GM23248 (cell line): ENCODE data around the gene FAM229A.

Experiments used
- EZH2 ChIP-seq: fragments of 200-600 bp; sonication (generic); IDR thresholded peaks from 2 replicates; pipeline ENCODE4 v1.6.1; 2018; ENCODE audit warnings: antibody characterized with exemption, mild to moderate bottlenecking; ENCODE audit not compliant: insufficient read depth, poor library complexity, severe bottlenecking
- EZH2phosphoT487 ChIP-seq: fragments of 200-600 bp; sonication (generic); IDR thresholded peaks from 2 replicates; pipeline ENCODE4 v1.6.1; 2018; ENCODE audit warnings: antibody characterized with exemption, moderate library complexity, mild to moderate bottlenecking, low read depth; ENCODE audit not compliant: insufficient read depth

GRCh38 chr1:32405672-32406467 lies 43.6 kb upstream of the FAM229A start:
- TF ChIP-seq EZH2 (no peak), EZH2phosphoT487 (no peak)
